HEK293T (cell line): ENCODE data around the gene DGAT2.

ENCODE experiments used
- HDGF ChIP-seq: fragments of 450-650 bp; IDR thresholded peaks from 2 replicates; pipeline ENCODE4 v1.6.1; 2017; ENCODE audit warnings: antibody characterized with exemption, borderline replicate concordance
- SP1 ChIP-seq: fragments of 450-650 bp; IDR thresholded peaks from 2 replicates; pipeline ENCODE4 v1.6.1; 2017
- TARDBP ChIP-seq: fragments of 450-650 bp; IDR thresholded peaks from 2 replicates; pipeline ENCODE4 v1.6.1; 2016

DNA sequence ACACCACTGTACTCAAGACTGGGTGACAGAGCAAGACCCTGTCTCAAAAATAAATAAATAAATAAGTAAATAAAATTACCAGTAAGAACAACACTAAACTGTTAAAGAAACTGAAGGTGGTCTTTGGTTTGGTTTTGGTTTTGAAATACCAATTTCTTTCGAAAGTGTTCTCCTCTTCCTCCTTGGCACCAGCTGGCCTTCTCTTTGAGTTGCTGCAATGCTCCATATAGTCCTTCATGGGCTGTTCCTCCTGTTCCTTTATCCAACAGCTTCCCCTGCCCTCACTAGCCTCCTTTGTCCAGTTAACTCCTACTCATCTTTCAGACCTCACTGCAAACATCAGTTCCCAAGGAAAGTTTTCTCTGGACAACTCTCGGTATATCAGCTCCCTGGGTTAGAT is 41.4 kb downstream of the DGAT2 start:
- no peak for TF ChIP-seq SP1
- TF ChIP-seq HDGF = no peak
- TF ChIP-seq TARDBP = no peak
